Trophoblast cell (in vitro differentiated cells and primary cell): ENCODE results near the gene TTYH1.

ENCODE experiments used
- DNase-seq, 2 donors: peaks; one replicate each; pipeline ENCODE4 v3.0.0-alpha.2; 2016
- H2AFZ ChIP-seq: 2 replicates; pipeline ENCODE4 v1.6.1; 2013; ENCODE audit warnings: low read length, moderate library complexity, mild to moderate bottlenecking; ENCODE audit not compliant: insufficient read depth, poor library complexity
- H2AK5ac ChIP-seq: 2 replicates; pipeline ENCODE4 v1.6.1; 2013; ENCODE audit warnings: mild to moderate bottlenecking, low read length
- H2BK120ac ChIP-seq: 2 replicates; pipeline ENCODE4 v1.6.1; 2013; ENCODE audit warnings: low read length, mild to moderate bottlenecking, moderate library complexity; ENCODE audit not compliant: insufficient read depth, poor library complexity
- H2BK12ac ChIP-seq: 2 replicates; pipeline ENCODE4 v1.6.1; 2013; ENCODE audit warnings: mild to moderate bottlenecking, low read length, moderate library complexity
- H2BK5ac ChIP-seq: 2 replicates; pipeline ENCODE4 v1.6.1; 2013; ENCODE audit warnings: low read length, low read depth, moderate library complexity, mild to moderate bottlenecking; ENCODE audit not compliant: poor library complexity
- H3K14ac ChIP-seq: 2 replicates; pipeline ENCODE4 v1.6.1; 2013; ENCODE audit warnings: mild to moderate bottlenecking, low read length
- H3K18ac ChIP-seq: 2 replicates; pipeline ENCODE4 v1.6.1; 2013; ENCODE audit warnings: mild to moderate bottlenecking, low read length
- H3K23ac ChIP-seq: 2 replicates; pipeline ENCODE4 v1.6.1; 2013; ENCODE audit warnings: low read length
- H3K27ac ChIP-seq: 2 replicates; pipeline ENCODE4 v1.5.1; 2013; ENCODE audit warnings: low read depth, mild to moderate bottlenecking, inconsistent platforms, low read length, moderate library complexity
- H3K27me3 ChIP-seq: 2 replicates; pipeline ENCODE4 v1.6.1; 2013; ENCODE audit warnings: inconsistent platforms, mild to moderate bottlenecking, low read length, moderate library complexity; ENCODE audit not compliant: insufficient read depth
- H3K36me3 ChIP-seq, 2 experiments: 1 replicate in 1 of 2; 2 replicates in 1 of 2; pipeline ENCODE4 v1.6.1; 2013; ENCODE audit warnings: low read length in 2 of 2, mild to moderate bottlenecking in 2 of 2, moderate library complexity in 1 of 2; ENCODE audit not compliant: insufficient read depth in 2 of 2, control insufficient read depth in 1 of 2
- H3K4ac ChIP-seq: 2 replicates; pipeline ENCODE4 v1.6.1; 2013; ENCODE audit warnings: low read depth, mild to moderate bottlenecking, low read length, moderate library complexity
- H3K4me1 ChIP-seq, 2 experiments: 1 replicate in 1 of 2; 2 replicates in 1 of 2; pipeline ENCODE4 v1.6.1; 2013; ENCODE audit warnings: low read length in 2 of 2, mild to moderate bottlenecking in 2 of 2, moderate library complexity in 1 of 2; ENCODE audit not compliant: insufficient read depth in 2 of 2, control insufficient read depth in 1 of 2
- H3K4me2 ChIP-seq: 2 replicates; pipeline ENCODE4 v1.6.1; 2013; ENCODE audit warnings: inconsistent platforms, mild to moderate bottlenecking, low read length, moderate library complexity
- H3K4me3 ChIP-seq: 2 replicates; pipeline ENCODE4 v1.5.1; 2013; ENCODE audit warnings: mild to moderate bottlenecking, low read depth, low read length, inconsistent platforms
- H3K79me1 ChIP-seq: one replicate; pipeline ENCODE4 v1.6.1; 2013; ENCODE audit warnings: low read length
- H3K79me2 ChIP-seq: 2 replicates; pipeline ENCODE4 v1.6.1; 2013; ENCODE audit warnings: low read length, mild to moderate bottlenecking; ENCODE audit not compliant: control insufficient read depth, insufficient read depth, poor library complexity
- H3K9ac ChIP-seq: 2 replicates; pipeline ENCODE4 v1.6.1; 2013; ENCODE audit warnings: mild to moderate bottlenecking, low read length
- H3K9me3 ChIP-seq: 2 replicates; pipeline ENCODE4 v1.6.1; 2013; ENCODE audit warnings: low read depth, mild to moderate bottlenecking, control low read depth, inconsistent platforms, low read length; ENCODE audit not compliant: insufficient read depth
- H4K12ac ChIP-seq: 2 replicates; pipeline ENCODE4 v1.6.1; 2013; ENCODE audit warnings: low read depth, mild to moderate bottlenecking, low read length, moderate library complexity
- H4K8ac ChIP-seq: 2 replicates; pipeline ENCODE4 v1.6.1; 2013; ENCODE audit warnings: low read depth, mild to moderate bottlenecking, low read length, moderate library complexity
- H4K91ac ChIP-seq: one replicate; pipeline ENCODE4 v1.6.1; 2013; ENCODE audit warnings: low read depth, mild to moderate bottlenecking, low read length, moderate library complexity
- WGBS: extraction: QIAGEN DNeasy Blood & Tissue Kit; methylation state at CpG from one replicate; pipeline ENCODE4 v1.1.7; 2013; ENCODE audit warnings: missing lambda C conversion rate; ENCODE audit not compliant: insufficient read length, insufficient coverage; ENCODE audit errors: extremely low coverage; 5-methylcytosine and 5-hydroxymethylcytosine counted together

Gene TTYH1

DNA sequence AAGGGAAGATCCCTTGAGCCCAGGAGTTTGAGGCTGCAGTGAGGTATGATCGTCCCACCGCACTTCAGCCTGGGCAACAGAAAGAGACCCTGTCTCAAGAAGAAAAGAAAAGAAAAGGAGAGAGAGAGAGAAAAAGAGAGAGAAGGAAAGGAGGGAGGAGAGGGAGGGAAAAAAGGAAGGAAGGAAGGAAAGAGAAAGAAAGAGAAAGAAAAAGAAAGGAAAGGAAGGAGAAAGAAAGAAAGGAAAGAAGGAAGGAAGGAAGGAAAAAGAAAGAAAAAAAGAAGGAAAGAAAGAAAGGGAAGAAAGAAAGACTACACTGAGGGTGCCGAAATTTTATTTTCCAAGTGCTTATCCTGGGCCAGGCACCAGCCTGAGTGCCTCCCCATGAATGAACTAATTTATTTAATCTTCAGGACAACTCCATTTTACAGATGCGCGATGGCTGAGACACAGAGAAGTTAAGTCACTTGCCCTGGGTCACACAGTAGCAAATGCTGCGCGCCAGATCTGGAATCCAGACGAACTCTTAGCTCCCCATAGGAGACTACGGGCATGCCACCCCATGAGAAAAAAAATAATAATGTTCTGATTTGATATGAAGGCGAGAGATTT, 55.1 kb downstream of the TTYH1 start:
- Histone ChIP-seq H3K4me2 (no peak overlapping the region), H3K9me3 (no peaks in the 10 kb centered on the region), H3K79me1 (peaks cover 5% of the 10 kb centered on the region), H4K12ac (no peak overlapping the region), H2AK5ac (no peak overlapping the region), H3K14ac (no peak overlapping the region), H3K27me3 (peaks cover 12% of the 10 kb centered on the region), H2BK5ac (no peak overlapping the region), H2BK120ac (no peak overlapping the region), H3K36me3 (no peaks in the 10 kb centered on the region), H3K79me2 (no peaks in the 10 kb centered on the region), H3K9ac (no peak overlapping the region), H3K4me1 (peaks cover 12 to 19% of the 10 kb centered on the region in 2 experiments), H2BK12ac (no peak overlapping the region), H3K4ac (no peak overlapping the region), H3K27ac (no peak overlapping the region), H4K91ac (no peak overlapping the region), H3K23ac (no peak overlapping the region), H3K18ac (no peak overlapping the region), H4K8ac (no peak overlapping the region), H2AFZ (no peak overlapping the region), H3K4me3 (no peak overlapping the region)
- no CpG with 5 or more reads among the region's 10 CpGs for WGBS
- no peak for DNase-seq

DNA sequence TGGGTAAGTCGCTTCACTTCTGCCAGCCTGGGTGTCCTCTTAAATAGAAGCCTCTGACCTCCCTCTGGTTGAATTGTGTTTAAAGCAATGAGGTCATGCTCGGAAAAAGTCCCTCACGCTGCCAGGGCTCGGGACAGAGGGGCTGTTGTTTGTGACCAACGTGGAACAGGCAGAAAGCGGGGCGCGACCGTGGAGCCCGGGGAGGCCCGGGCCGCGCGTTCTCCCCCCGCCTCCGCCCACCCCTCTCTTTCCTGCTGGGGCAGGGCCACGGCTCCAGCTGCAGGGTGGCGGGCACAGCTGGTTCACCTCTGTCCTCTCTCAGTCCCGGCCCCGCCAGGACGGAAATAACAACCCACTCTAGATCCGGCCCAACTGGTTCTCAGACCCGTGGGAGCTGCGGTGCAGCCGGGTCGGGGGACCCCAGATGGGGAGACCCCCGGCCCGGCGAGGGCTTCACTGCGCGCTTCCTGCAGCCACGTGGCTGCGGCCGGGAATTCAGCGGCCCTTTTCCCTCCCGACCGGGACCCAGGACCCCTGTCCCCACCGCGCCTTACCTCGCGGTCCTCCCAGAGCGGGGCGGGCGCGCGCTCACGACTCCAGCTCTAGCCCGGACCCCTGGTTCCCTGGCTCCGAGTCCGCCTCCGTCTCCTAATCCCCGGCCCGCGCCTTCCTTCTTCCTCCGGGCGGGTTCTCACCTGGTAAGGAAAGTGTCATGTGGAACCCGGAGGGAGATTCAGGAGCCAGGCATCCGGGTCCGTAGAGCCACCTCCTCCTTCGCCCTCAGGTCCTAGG, 55.9 kb downstream of the TTYH1 start:
- no peak overlapping the region for H3K18ac ChIP-seq
- no peak overlapping the region for H3K9ac ChIP-seq
- peaks cover 12 to 19% of the 10 kb centered on the region in 2 experiments for H3K4me1 ChIP-seq
- WGBS: no CpG with 5 or more reads among the region's 60 CpGs
- no peak overlapping the region for H2AK5ac ChIP-seq
- H3K79me2 ChIP-seq: no peaks in the 10 kb centered on the region
- H3K79me1 ChIP-seq: peaks cover 5% of the 10 kb centered on the region
- peak; percentile 72 to 78 for DNase-seq
- H3K14ac ChIP-seq: no peak overlapping the region
- no peak overlapping the region for H4K12ac ChIP-seq
- no peak overlapping the region for H2BK12ac ChIP-seq
- H2BK120ac ChIP-seq: no peak overlapping the region
- peak overlapping the region; percentile 71 for H3K4me2 ChIP-seq
- H2AFZ ChIP-seq: no peak overlapping the region
- H3K9me3 ChIP-seq: no peaks in the 10 kb centered on the region
- peak overlapping the region; percentile 10 for H4K91ac ChIP-seq
- peaks cover 12% of the 10 kb centered on the region for H3K27me3 ChIP-seq
- H2BK5ac ChIP-seq: no peak overlapping the region
- peak overlapping the region; percentile 20 for H4K8ac ChIP-seq
- H3K23ac ChIP-seq: no peak overlapping the region
- peak overlapping the region; percentile 55 for H3K4me3 ChIP-seq
- H3K27ac ChIP-seq: no peak overlapping the region
- H3K4ac ChIP-seq: no peak overlapping the region
- no peaks in the 10 kb centered on the region for H3K36me3 ChIP-seq

DNA sequence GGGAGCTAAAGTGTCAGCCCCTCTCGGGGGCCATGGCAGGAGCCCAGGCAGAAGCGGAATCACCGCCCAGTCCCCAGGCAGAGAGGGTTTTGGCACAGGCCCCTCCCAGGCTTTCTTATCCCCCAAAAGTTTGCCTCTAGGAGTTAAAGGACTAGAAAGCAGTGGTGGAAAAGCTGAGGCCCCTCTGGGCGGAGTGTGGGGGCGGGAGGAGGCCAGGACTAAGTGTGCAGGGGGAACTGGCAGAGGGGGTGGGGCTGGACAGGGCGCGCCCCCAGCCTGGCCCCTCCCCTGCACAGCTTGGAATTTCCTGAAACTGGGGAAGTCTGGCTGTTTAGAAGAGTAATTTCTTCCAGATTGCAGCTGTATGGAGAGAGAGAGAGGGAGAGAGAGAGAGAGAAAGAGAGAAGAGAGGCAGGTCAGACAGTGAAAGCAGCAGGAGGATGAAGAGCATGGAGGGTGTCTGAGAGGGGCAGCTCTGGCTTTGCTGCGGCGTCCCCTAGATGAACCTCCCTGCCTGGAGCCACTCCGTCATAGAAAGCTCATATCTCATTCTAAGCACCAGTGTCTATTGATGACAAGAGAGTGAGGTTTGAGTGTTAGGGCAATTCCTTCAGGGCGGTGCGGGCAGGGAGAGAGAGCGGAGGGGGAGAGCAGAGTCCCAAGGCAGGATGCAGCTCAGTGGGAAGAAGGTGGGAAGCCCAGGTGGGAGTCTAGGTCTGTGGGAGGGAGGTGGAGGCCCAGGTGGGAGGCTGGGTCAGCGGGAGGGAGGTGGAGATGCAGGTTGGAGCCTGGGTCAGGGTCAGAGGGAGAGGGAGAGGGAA, 58.0 kb downstream of the TTYH1 start, which contains the start of gene CDC42EP5:
Gene CDC42EP5 (minus strand): TSS at position 226 of the 821 bp plus-strand sequence. CDS start 7,749 bp downstream, outside the sequence.
- Histone ChIP-seq H4K8ac (peak within 1 kb of the TSS; percentile 59), H3K4me1 (peaks cover 12 to 19% of the 10 kb centered on the region in 2 experiments), H3K36me3 (no peaks in the 10 kb centered on the region), H2BK5ac (peak within 1 kb of the TSS; percentile 7), H3K27me3 (peaks cover 12% of the 10 kb centered on the region), H4K91ac (peak within 1 kb of the TSS; percentile 29), H3K23ac (no peak within 1 kb of the TSS), H2BK120ac (no peak within 1 kb of the TSS), H3K9me3 (no peaks in the 10 kb centered on the region), H3K14ac (peak within 1 kb of the TSS; percentile 48), H2AFZ (peak within 1 kb of the TSS; percentile 38), H3K79me1 (peaks cover 5% of the 10 kb centered on the region), H3K4me2 (peak within 1 kb of the TSS; percentile 63), H2BK12ac (peak within 1 kb of the TSS; percentile 35), H3K9ac (peak within 1 kb of the TSS; percentile 27), H4K12ac (peak within 1 kb of the TSS; percentile 22), H3K27ac (peak within 1 kb of the TSS; percentile 11), H2AK5ac (peak within 1 kb of the TSS; percentile 11), H3K18ac (no peak within 1 kb of the TSS), H3K4ac (peak within 1 kb of the TSS; percentile 11), H3K4me3 (no peak within 1 kb of the TSS), H3K79me2 (no peaks in the 10 kb centered on the region)
- WGBS: no CpG with 5 or more reads among the region's 14 CpGs
- peak; percentile 60 to 72 for DNase-seq

DNA sequence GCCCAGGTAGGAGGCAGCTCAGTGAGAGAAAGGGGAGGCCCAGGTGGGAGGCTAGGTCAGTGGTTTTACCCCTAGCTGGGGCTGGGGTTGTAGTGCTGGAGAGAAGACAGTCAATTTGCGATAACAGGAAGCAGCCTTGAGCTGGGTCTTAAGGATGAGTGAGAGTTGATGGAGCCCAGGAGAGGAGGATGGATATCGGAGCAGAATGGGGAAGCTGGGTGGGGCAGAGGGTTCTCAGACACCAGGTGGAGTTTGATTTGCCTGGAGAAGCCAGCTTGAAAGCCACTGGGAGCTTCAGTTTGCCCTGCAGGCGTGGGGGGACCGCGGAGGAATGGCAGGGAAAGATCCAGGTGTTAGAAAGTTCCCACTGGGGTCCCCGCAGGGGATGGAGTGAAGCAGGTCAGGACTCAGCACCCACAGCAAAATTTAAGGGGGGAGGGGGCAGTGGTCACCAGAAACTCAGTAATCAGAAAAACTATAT, 58.7 kb downstream of the TTYH1 start:
- Histone ChIP-seq H3K23ac (no peak overlapping the region), H3K79me1 (peaks cover 5% of the 10 kb centered on the region), H3K27me3 (peaks cover 12% of the 10 kb centered on the region), H3K4me2 (no peak overlapping the region), H3K27ac (peak overlapping the region; percentile 11), H4K91ac (peak overlapping the region; percentile 29), H4K12ac (no peak overlapping the region), H3K4me1 (peaks cover 12 to 19% of the 10 kb centered on the region in 2 experiments), H4K8ac (peak overlapping the region; percentile 59), H2BK120ac (no peak overlapping the region), H3K4ac (no peak overlapping the region), H3K36me3 (no peaks in the 10 kb centered on the region), H2AFZ (peak overlapping the region; percentile 38), H2BK12ac (peak overlapping the region; percentile 35), H3K9ac (no peak overlapping the region), H2AK5ac (peak overlapping the region; percentile 11), H3K9me3 (no peaks in the 10 kb centered on the region), H3K14ac (peak overlapping the region; percentile 48), H2BK5ac (peak overlapping the region; percentile 7), H3K4me3 (no peak overlapping the region), H3K18ac (no peak overlapping the region), H3K79me2 (no peaks in the 10 kb centered on the region)
- no CpG with 5 or more reads among the region's 6 CpGs for WGBS
- no peak for DNase-seq
